H7 (cell line): ENCODE results near the gene VPS8. TPM values are rescaled to one million over a fixed set of nuclear protein-coding genes. Genes with fewer than 3 reads are reported as not detected.

ENCODE experiments used
- DNase-seq: peaks from one replicate; pipeline ENCODE4 v3.0.0; 2012
- H3K27me3 ChIP-seq: 2 replicates; pipeline ENCODE4 v1.6.0; 2011; ENCODE audit warnings: mild to moderate bottlenecking, low read length; ENCODE audit not compliant: control insufficient read depth, insufficient read depth
- H3K36me3 ChIP-seq: replicated peaks from 2 replicates; pipeline ENCODE4 v1.5.1; 2011; ENCODE audit warnings: low read length; ENCODE audit not compliant: control insufficient read depth, insufficient read depth
- H3K4me3 ChIP-seq: 2 replicates; pipeline ENCODE4 v1.5.1; 2011; ENCODE audit warnings: low read depth, mild to moderate bottlenecking, control low read depth, low read length, moderate library complexity; ENCODE audit not compliant: insufficient read depth
- total RNA-seq: library from RNA; depleted of rRNA; stranded (reverse); fragments of >200 nt; shearing (Covaris generic); gene quantifications from 2 replicates; pipeline ENCODE4 v1.2.3, GENCODE V29; 2014; rRNA removed

VPS8 gene
- total RNA-seq: 20.3 and 33.4 TPM in 2 replicates

DNA sequence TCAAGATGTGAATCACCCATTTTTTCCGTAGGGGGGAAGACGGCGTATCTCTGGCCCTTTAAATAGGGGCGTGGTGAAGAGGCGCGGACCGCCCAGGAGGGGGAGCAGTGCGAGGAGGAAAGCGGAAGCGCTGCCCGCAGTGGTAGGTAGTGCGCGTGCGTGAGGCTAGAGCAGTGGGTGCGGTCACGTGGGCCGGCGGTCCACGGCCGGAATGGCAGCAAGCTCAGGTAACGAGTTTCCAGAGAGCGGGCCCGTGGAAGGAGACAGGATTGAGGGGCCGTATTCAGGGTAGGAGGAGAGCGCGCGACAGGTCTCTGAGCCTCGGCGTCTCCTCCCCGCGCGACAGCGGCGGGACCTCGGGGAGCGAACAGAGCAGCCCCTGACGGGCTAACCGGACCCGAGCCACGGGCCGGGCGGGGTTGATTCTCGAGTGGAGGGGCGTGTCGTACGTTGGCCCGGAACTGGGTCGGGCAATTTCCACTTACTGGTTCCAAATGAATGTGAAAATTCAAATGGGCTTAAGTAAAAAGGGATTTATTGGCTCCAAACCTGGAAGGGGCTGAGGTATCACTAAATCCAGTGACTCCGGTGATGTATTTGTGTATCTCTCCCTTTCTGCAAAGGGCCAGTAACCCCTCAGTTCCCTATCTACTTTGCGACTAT is at the start of gene VPS8:
TSS of gene VPS8 (plus strand) at position 168 of the 663 bp plus-strand sequence. CDS start 12,467 bp downstream, outside the sequence.
- peak; percentile 94 for DNase-seq
- H3K36me3 ChIP-seq: no peaks in the 10 kb centered on the region

DNA sequence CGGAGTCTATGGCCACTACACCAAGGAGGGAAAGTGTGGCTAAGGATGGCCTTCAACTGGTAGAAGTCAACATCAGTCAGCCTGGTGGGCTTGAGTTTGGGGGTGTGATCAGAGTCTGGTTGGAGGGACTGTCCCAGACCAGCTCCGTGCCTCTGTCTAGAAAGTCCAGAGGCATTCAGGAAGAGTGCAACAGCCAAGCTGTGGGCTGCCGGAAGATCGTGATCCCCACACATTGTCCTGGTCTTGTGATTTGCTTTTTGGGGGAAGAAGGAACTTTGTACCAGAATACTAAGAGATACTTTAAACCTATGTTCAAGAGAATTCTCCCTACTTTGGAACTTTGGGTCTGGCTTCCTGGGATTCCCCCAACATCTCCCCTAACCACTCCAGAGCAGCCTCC is 47.8 kb upstream of the VPS8 start:
- DNase-seq: no peak
- H3K36me3 ChIP-seq: no peaks in the 10 kb centered on the region
- H3K27me3 ChIP-seq: no peaks in the 10 kb centered on the region
- H3K4me3 ChIP-seq: no peak overlapping the region

More for the DNA sequence above, at the start of gene VPS8:
- Histone ChIP-seq H3K4me3 (peak within 1 kb of the TSS; percentile 91), H3K27me3 (peaks cover 8% of the 10 kb centered on the region; the same call in 1 of the 2 replicates)

DNA sequence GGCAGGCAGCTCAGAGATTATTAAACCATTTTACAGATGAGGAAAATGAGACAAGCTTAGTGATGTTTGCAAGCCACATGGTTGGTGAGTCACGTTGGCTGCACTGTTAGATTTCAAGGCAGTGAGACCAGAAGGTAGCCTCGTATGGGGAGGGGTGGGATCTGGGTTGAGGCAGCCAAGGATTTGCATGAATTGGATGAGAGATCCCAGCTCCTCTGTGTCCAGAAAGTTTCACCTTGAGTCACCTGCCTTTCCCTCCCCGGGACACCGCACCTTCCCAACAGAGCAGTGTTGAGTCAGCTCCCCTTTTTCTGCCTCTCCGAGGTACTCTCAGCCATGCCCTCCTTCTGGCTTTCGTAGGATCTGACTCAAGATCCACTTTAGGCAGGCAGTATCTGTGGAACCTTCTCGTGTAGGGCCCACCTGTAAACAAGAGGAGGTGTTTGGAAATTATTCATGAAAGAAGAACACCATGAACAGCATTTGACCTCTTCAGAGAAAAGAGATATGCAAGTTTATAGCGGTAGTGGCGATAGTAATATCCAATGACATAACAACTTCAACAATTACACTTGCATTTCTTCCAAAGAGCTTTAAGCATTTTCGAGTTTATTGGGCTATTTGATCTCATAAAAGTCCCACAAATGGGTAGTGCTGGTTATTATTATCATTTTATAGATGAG is 46.8 kb upstream of the VPS8 start:
- no peak overlapping the region for H3K4me3 ChIP-seq
- peak; percentile 21 for DNase-seq
- H3K36me3 ChIP-seq: no peaks in the 10 kb centered on the region
- H3K27me3 ChIP-seq: no peaks in the 10 kb centered on the region

DNA sequence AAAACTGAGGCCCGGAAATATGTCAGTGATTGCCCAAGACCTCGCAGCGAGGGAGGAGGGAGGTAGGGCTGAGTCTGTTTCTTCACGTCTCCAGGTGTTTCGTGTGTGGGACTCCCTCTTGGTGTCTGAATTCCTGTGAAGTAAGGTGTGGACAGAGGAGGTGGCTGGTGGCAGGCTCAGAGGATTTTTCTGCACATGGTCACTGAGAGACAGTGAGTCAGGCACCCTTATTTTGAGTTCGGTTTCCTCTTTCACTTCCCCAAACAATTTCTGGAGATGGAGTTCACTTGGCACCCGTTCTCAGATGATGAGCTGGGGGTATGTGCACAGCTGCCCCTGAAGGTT is 46.3 kb upstream of the VPS8 start:
- Histone ChIP-seq H3K4me3 (no peak overlapping the region), H3K36me3 (no peaks in the 10 kb centered on the region), H3K27me3 (no peaks in the 10 kb centered on the region)
- DNase-seq: no peak

DNA sequence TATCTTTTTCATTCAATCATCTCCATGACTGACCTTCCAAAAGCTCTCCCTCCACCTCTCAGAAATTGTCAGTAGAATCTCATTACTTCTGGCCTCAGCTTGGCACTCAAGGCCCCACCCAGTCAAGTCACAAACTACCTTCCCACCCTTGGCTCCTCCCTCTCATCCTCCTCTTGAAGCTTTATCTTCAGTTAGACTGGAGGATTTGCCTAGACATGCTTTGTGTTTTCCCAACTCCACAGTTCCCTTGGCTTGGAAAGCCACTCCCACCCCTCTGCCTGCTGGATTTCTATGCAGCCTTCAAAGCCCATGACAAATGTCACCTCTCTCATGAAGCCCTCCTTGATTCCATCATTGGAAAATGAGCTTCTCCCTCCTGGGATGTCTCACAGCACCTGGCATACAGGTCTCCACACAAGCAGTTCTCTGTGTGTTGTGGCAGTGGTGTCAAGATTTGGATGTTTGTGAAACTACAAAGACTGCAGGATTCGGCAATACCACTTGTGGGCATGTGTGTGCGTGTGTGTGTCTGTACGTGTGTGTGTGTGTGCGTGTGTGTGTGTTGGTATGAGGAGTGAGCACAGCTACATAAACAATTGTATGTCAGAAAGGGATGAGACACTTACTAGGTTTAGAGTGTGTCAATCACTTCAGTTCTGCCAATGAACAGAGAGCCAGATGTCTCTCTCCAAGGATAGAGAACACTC is 45.3 kb upstream of the VPS8 start:
- no peaks in the 10 kb centered on the region for H3K27me3 ChIP-seq
- no peaks in the 10 kb centered on the region for H3K36me3 ChIP-seq
- no peak for DNase-seq
- no peak overlapping the region for H3K4me3 ChIP-seq

DNA sequence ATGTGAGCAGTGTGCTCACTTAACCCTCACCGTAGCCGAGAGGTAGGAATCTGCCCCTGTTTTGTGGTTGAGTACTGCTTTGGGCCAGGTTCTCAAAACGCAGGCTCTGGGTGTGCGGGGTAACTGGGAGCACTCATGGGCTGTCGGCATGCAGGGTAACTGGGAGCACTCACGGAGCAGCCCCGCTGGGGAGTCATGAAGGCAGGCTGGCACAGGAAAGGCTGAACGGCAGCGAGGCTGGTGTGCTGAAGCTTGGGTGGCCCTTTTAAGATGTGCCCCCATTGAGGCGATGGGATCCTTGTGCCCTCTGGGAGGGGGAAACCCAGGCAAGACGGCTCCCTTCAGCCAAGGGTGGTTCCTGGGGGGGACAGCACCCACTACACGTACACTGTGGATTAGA is 44.6 kb upstream of the VPS8 start:
- no peaks in the 10 kb centered on the region for H3K36me3 ChIP-seq
- no peak overlapping the region for H3K4me3 ChIP-seq
- DNase-seq: no peak

DNA sequence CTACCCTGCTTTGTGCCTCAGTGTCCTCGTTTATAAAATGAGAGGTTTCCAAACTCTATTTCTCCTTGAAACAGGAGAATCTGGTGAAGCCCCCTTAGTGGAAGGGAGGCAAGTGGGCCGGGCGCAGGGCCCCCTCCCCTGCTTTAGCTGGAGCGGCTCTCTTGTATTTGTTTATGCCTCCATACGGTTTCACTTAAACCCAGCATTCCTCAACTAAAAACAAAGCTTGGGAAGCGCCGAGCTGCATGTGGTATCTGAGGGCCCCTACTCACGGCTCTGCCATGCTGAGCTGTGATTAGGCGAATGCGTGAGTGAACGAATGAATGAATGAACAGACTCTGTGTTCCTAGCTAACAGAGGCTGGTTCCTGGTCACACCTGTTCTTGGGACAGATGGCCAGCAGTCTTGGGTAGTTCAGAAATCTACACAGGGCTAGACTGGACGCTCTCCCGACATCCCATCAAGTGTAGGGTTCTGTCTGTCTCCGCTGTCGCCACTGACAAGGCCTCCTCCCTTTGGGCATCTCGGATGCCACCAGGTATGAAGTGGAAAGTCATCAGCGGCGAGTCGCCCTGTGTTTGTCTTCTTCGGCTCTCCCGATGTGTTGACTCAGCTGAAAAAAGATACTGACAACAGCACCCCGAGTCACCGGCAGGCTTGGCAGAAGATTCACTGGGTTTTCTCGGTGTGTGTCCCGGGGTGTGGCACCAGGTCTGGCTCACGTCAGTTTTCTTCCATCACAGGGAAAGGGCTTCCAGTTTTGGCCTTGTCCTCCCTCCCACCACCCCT is 42.4 kb upstream of the VPS8 start:
- H3K4me3 ChIP-seq: no peak overlapping the region
- H3K36me3 ChIP-seq: no peaks in the 10 kb centered on the region
- no peaks in the 10 kb centered on the region for H3K27me3 ChIP-seq
- DNase-seq: no peak

More for the DNA sequence above, 44.6 kb upstream of the VPS8 start:
- H3K27me3 ChIP-seq: no peaks in the 10 kb centered on the region

DNA sequence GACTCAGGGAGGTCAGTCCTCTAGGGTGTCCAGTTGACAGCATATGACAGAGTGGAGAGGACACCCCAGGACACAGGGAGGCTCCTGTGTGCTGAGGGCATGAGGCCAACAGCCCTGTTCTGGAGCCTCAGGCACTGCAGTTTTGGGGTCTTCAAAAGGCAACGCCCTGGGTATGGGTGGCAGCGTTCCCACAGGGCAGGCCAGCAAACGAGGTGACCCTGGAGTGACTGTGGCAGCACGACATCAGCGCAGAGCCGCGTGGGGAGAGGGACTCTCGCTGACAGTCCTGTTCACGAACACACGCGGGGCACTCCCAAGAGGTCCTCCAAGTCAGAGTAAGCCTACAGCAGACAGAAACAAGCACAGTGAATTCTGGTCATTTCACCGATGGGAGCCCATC is 41.4 kb upstream of the VPS8 start:
- H3K4me3 ChIP-seq: no peak overlapping the region
- no peaks in the 10 kb centered on the region for H3K36me3 ChIP-seq
- peaks cover 3% of the 10 kb centered on the region; the same call in 1 of the 2 replicates for H3K27me3 ChIP-seq
- DNase-seq: no peak

DNA sequence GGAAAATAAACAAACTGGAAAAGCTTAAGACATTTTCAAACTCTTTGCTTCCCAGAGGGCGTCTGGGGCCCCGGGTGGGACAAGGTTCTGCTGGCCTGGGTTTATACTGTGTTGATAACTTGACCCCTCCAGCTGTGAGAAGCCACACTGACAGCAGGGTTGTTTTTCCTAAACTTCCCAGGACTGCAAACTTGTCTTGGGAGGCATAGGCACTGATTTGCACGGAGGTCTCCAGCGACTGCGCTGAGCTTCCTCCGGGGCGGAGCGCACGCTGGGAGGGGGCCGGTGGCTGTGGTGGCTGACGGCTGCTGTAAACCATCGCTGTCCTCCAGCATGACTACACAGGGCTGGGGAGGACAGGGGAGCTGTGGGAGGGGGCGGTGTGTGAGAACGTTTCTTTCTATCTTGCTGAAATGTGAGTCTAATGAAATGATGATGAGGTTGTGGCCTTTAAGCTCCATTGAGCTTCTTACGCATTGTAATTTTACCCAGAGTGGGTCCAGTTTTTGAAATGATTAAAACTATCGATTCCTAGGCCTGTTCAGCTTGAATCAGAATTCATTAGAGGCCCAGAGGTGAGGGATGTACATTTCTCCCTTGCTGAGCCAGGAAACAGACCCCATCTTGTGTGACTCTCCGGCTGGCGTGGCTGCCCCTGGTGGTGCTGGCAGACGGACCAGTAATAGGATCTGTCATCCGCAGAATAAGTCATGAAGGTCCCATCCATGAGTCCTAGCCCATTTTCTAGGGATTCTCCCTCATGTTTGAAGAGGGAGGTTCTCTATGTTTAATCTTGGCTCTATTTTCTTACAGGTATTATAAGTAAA is 40.5 kb upstream of the VPS8 start:
- H3K4me3 ChIP-seq: no peak overlapping the region
- DNase-seq: no peak
- H3K36me3 ChIP-seq: no peaks in the 10 kb centered on the region
- H3K27me3 ChIP-seq: peaks cover 3% of the 10 kb centered on the region; the same call in 1 of the 2 replicates

GRCh38 chr3:184772667-184773272 is 39.2 kb upstream of the VPS8 start:
- Histone ChIP-seq H3K4me3 (no peak overlapping the region), H3K36me3 (no peaks in the 10 kb centered on the region), H3K27me3 (peaks cover 3% of the 10 kb centered on the region; the same call in 1 of the 2 replicates)
- no peak for DNase-seq

GRCh38 chr3:184773283-184774186 is 38.4 kb upstream of the VPS8 start:
- no peak for DNase-seq
- H3K4me3 ChIP-seq: no peak overlapping the region
- H3K36me3 ChIP-seq: no peaks in the 10 kb centered on the region
- H3K27me3 ChIP-seq: peaks cover 3% of the 10 kb centered on the region; the same call in 1 of the 2 replicates

DNA sequence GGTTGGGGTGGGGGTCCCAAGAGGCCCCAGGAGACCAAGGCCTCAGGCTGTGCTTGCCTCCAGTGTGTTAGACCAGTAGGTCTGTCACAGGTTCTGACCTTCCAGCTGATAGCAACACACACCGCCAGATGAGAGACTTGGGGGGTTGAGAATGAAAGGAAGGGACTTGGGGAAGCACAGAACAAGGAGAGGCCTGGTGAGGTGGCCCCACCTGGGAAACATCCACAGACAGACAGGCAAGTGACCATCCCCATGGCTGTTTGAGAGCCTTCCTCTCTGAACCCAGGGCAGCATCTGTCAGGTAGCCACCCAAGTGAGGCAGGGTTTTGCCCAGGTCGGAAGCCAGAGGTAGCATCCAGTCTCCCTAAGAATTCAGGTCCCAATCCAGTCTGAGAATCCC is 35.0 kb upstream of the VPS8 start:
- DNase-seq: no peak
- no peaks in the 10 kb centered on the region for H3K36me3 ChIP-seq
- H3K4me3 ChIP-seq: no peak overlapping the region
- H3K27me3 ChIP-seq: peaks cover 3% of the 10 kb centered on the region; the same call in 1 of the 2 replicates
